Measurements from ENCODE around the gene USP53.

Gene USP53

GRCh38 chr4:119266153-119266552 lies 53.6 kb downstream of the USP53 start:
- in situ Hi-C loops (cut with MboI; ENCODE audit: low sequenced_read_pairs), result no loop called here

GRCh38 chr4:119268466-119268865 lies 56.0 kb downstream of the USP53 start:
- in situ Hi-C loops (cut with MboI; ENCODE audit: low sequenced_read_pairs), result no loop called here

GRCh38 chr4:119271361-119272085 lies 59.0 kb downstream of the USP53 start:
- in situ Hi-C loops (cut with MboI; ENCODE audit: low sequenced_read_pairs), result no loop called here

- in situ Hi-C loops (cut with MboI; ENCODE audit: low sequenced_read_pairs), result loop anchor here (25.0 kb wide), 1 partner anchor 242 kb away; no protein-coding TSS in a partner anchor
Measured at GRCh38 chr4:119279541-119279940, 67.0 kb downstream of the USP53 start.

GRCh38 chr4:119279945-119280344 lies 67.4 kb downstream of the USP53 start:
- in situ Hi-C loops (cut with MboI; ENCODE audit: low sequenced_read_pairs), result loop anchor here (25.0 kb wide), 1 partner anchor 243 kb away; no protein-coding TSS in a partner anchor

GRCh38 chr4:119281393-119281792 lies 68.9 kb downstream of the USP53 start:
- in situ Hi-C loops (cut with MboI; ENCODE audit: low sequenced_read_pairs), result loop anchor here (25.0 kb wide), 1 partner anchor 244 kb away; no protein-coding TSS in a partner anchor

- in situ Hi-C loops (cut with MboI; ENCODE audit: low sequenced_read_pairs), result loop anchor here (25.0 kb wide), 1 partner anchor 248 kb away; no protein-coding TSS in a partner anchor
Measured at GRCh38 chr4:119284876-119285780, 72.6 kb downstream of the USP53 start.

GRCh38 chr4:119286377-119287002 lies 74.0 kb downstream of the USP53 start:
- in situ Hi-C loops (cut with MboI; ENCODE audit: low sequenced_read_pairs), result loop anchor here (25.0 kb wide), 1 partner anchor 249 kb away; no protein-coding TSS in a partner anchor

- in situ Hi-C loops (cut with MboI; ENCODE audit: low sequenced_read_pairs), result loop anchor here (25.0 kb wide), 1 partner anchor 252 kb away; no protein-coding TSS in a partner anchor
Measured at GRCh38 chr4:119289313-119289712, 76.8 kb downstream of the USP53 start.

GRCh38 chr4:119290598-119290997 lies 78.1 kb downstream of the USP53 start:
- in situ Hi-C loops (cut with MboI; ENCODE audit: low sequenced_read_pairs), result loop anchor here (25.0 kb wide), 1 partner anchor 253 kb away; no protein-coding TSS in a partner anchor

- in situ Hi-C loops (cut with MboI; ENCODE audit: low sequenced_read_pairs), result loop anchor here (25.0 kb wide), 1 partner anchor 259 kb away; no protein-coding TSS in a partner anchor
Measured at GRCh38 chr4:119296356-119296755, 83.8 kb downstream of the USP53 start.

GRCh38 chr4:119297795-119298194 lies 85.3 kb downstream of the USP53 start:
- in situ Hi-C loops (cut with MboI; ENCODE audit: low sequenced_read_pairs), result loop anchor here (25.0 kb wide), 1 partner anchor 260 kb away; no protein-coding TSS in a partner anchor

- in situ Hi-C loops (cut with MboI; ENCODE audit: low sequenced_read_pairs), result loop anchor here (25.0 kb wide), 1 partner anchor 262 kb away; no protein-coding TSS in a partner anchor
Measured at GRCh38 chr4:119299260-119299671, 86.8 kb downstream of the USP53 start.

- in situ Hi-C loops (cut with MboI; ENCODE audit: low sequenced_read_pairs), result loop anchor here (25.0 kb wide), 2 partner anchors 262 to 338 kb away; partner anchors contain the start of gene PDE5A
Measured at GRCh38 chr4:119299741-119300100, 87.2 kb downstream of the USP53 start.

- in situ Hi-C loops (cut with MboI; ENCODE audit: low sequenced_read_pairs), result loop anchor here (25.0 kb wide), 1 partner anchor 337 kb away; the partner anchor contains the start of gene PDE5A
Measured at GRCh38 chr4:119300101-119300978, 87.8 kb downstream of the USP53 start.

GRCh38 chr4:119302073-119302832 lies 89.7 kb downstream of the USP53 start:
- in situ Hi-C loops (cut with MboI; ENCODE audit: low sequenced_read_pairs), result loop anchor here (25.0 kb wide), 1 partner anchor 335 kb away; the partner anchor contains the start of gene PDE5A

- in situ Hi-C loops (cut with MboI; ENCODE audit: low sequenced_read_pairs), result loop anchor here (25.0 kb wide), 1 partner anchor 334 kb away; the partner anchor contains the start of gene PDE5A
Measured at GRCh38 chr4:119303587-119304305, 91.2 kb downstream of the USP53 start.

GRCh38 chr4:119304431-119304830 lies 91.9 kb downstream of the USP53 start:
- in situ Hi-C loops (cut with MboI; ENCODE audit: low sequenced_read_pairs), result loop anchor here (25.0 kb wide), 1 partner anchor 333 kb away; the partner anchor contains the start of gene PDE5A
